IMR-90 (cell line): ENCODE data around the gene NACC2. TPM values are rescaled to one million over a fixed set of nuclear protein-coding genes. Genes with fewer than 3 reads are reported as not detected.

ENCODE experiments used
- ATAC-seq: fragments of 200-7000 bp; cut with Tn5 transposase; 2 replicates; pipeline ENCODE4 v1.9.1; 2020; ENCODE audit warnings: low read depth, mild to moderate bottlenecking, moderate library complexity
- BruUV-seq: library from RNA; stranded (reverse); fragments of 400-500 nt; replicated peaks from 2 replicates; lab custom pipeline; 2021; lab: Mats Ljungman, UMichigan
- CTCF ChIA-PET: fragments of 300-600 bp; formaldehyde crosslinking; extraction: SDS; loops from one replicate; lab custom pipeline; 2021; ENCODE audit warnings: antibody characterized with exemption; lab: Yijun Ruan, JAX
- POLR2A ChIA-PET: fragments of 300-600 bp; sonication (Branson Sonifier 250); formaldehyde crosslinking; loops from one replicate; lab custom pipeline; 2022; ENCODE audit warnings: antibody characterized with exemption; ENCODE audit not compliant: unreplicated experiment; lab: Charles Lee
- DNase-seq: peaks from one replicate; pipeline ENCODE4 v3.0.0; 2013
- H2AFZ ChIP-seq: replicated peaks from 2 replicates; pipeline ENCODE3; 2013; ENCODE audit warnings: low read length, mild to moderate bottlenecking; ENCODE audit not compliant: poor library complexity
- H2AK5ac ChIP-seq: 2 replicates; pipeline ENCODE4 v1.6.1; 2013; ENCODE audit warnings: low read depth, low read length, inconsistent platforms
- H2AK9ac ChIP-seq: replicated peaks from 2 replicates; pipeline ENCODE3; 2013; ENCODE audit warnings: mild to moderate bottlenecking, low read depth, low read length, moderate library complexity; ENCODE audit not compliant: poor library complexity
- H2BK120ac ChIP-seq: 2 replicates; pipeline ENCODE4 v1.6.1; 2013; ENCODE audit warnings: low read depth, low read length, inconsistent platforms
- H2BK15ac ChIP-seq: 3 replicates; pipeline ENCODE4 v1.6.1; 2013; ENCODE audit warnings: low read depth, low read length, inconsistent platforms
- H2BK20ac ChIP-seq: 2 replicates; pipeline ENCODE4 v1.6.1; 2013; ENCODE audit warnings: low read depth, mild to moderate bottlenecking, inconsistent platforms, low read length, moderate library complexity
- H2BK5ac ChIP-seq: 2 replicates; pipeline ENCODE4 v1.6.1; 2013; ENCODE audit warnings: mild to moderate bottlenecking, low read depth, low read length, inconsistent platforms; ENCODE audit not compliant: poor library complexity, severe bottlenecking
- H3K14ac ChIP-seq: replicated peaks from 2 replicates; pipeline ENCODE4 v1.6.1; 2013; ENCODE audit warnings: low read depth, low read length, inconsistent platforms
- H3K18ac ChIP-seq: 2 replicates; pipeline ENCODE4 v1.6.1; 2013; ENCODE audit warnings: low read depth, low read length, control low read depth
- H3K23ac ChIP-seq: 2 replicates; pipeline ENCODE4 v1.6.1; 2013; ENCODE audit warnings: low read depth, low read length, inconsistent platforms
- H3K27ac ChIP-seq: 2 replicates; pipeline ENCODE4 v1.5.1; 2013; ENCODE audit warnings: mild to moderate bottlenecking, control low read depth, low read length; ENCODE audit not compliant: insufficient read depth
- H3K27me3 ChIP-seq: 2 replicates; pipeline ENCODE4 v1.6.1; 2013; ENCODE audit warnings: low read length; ENCODE audit not compliant: control insufficient read depth, insufficient read depth
- H3K36me3 ChIP-seq: 2 replicates; pipeline ENCODE4 v1.6.1; 2013; ENCODE audit warnings: low read length, mixed read lengths; ENCODE audit not compliant: control insufficient read depth, insufficient read depth
- H3K4ac ChIP-seq: 2 replicates; pipeline ENCODE4 v1.6.1; 2013; ENCODE audit warnings: low read depth, low read length, inconsistent platforms
- H3K4me1 ChIP-seq: 2 replicates; pipeline ENCODE4 v1.6.1; 2013; ENCODE audit warnings: low read length, mixed read lengths; ENCODE audit not compliant: control insufficient read depth, insufficient read depth
- H3K4me2 ChIP-seq: 2 replicates; pipeline ENCODE4 v1.6.1; 2013; ENCODE audit warnings: low read depth, mild to moderate bottlenecking, control low read depth, low read length, moderate library complexity
- H3K4me3 ChIP-seq: 2 replicates; pipeline ENCODE4 v1.5.1; 2013; ENCODE audit warnings: low read depth, mild to moderate bottlenecking, control low read depth, low read length, moderate library complexity; ENCODE audit not compliant: insufficient read depth
- H3K56ac ChIP-seq: 2 replicates; pipeline ENCODE4 v1.6.1; 2013; ENCODE audit warnings: low read length, inconsistent platforms; ENCODE audit not compliant: insufficient read depth; ENCODE audit errors: extremely low read depth
- H3K79me1 ChIP-seq, 2 experiments: 2 replicates each; pipeline ENCODE4 v1.6.1; 2013; ENCODE audit warnings: low read length in 2 of 2, inconsistent platforms in 1 of 2, low read depth in 1 of 2
- H3K9ac ChIP-seq: 2 replicates; pipeline ENCODE4 v1.6.1; 2013; ENCODE audit warnings: low read depth, low read length, control low read depth
- H3K9me1 ChIP-seq: 2 replicates; pipeline ENCODE4 v1.6.1; 2013; ENCODE audit warnings: low read length, inconsistent platforms; ENCODE audit not compliant: insufficient read depth
- H3K9me3 ChIP-seq: 2 replicates; pipeline ENCODE4 v1.6.1; 2013; ENCODE audit warnings: low read length; ENCODE audit not compliant: control insufficient read depth, insufficient read depth
- H4K20me1 ChIP-seq: 2 replicates; pipeline ENCODE4 v1.6.1; 2013; ENCODE audit warnings: low read length, inconsistent platforms; ENCODE audit not compliant: insufficient read depth
- H4K5ac ChIP-seq: 2 replicates; pipeline ENCODE4 v1.6.1; 2013; ENCODE audit warnings: mild to moderate bottlenecking, low read depth, low read length, control low read depth
- H4K8ac ChIP-seq, 2 experiments: 2 replicates each; pipeline ENCODE4 v1.6.1; 2013; ENCODE audit warnings: low read depth in 2 of 2, low read length in 2 of 2, control low read depth in 1 of 2, inconsistent platforms in 1 of 2
- H4K91ac ChIP-seq: 2 replicates; pipeline ENCODE4 v1.6.1; 2013; ENCODE audit warnings: low read depth, low read length, inconsistent platforms; ENCODE audit not compliant: insufficient read depth
- CHD1 ChIP-seq: IDR thresholded peaks from 2 replicates; pipeline ENCODE4 v1.6.1; 2012; ENCODE audit warnings: low read depth, low read length, improper control_type of control experiment
- RAD21 ChIP-seq: IDR thresholded peaks from 2 replicates; pipeline ENCODE4 v1.6.1; 2012; ENCODE audit warnings: low read length, improper control_type of control experiment
- USF2 ChIP-seq: fragments of 150-350 bp; IDR thresholded peaks from 2 replicates; pipeline ENCODE4 v1.6.1; 2017; ENCODE audit warnings: mild to moderate bottlenecking, antibody characterized with exemption, low read length, low read depth
- WGBS, 2 experiments: methylation state at CpG; one replicate each; pipeline versions ENCODE4 v1.1.5 to v1.1.7; 2013; ENCODE audit warnings: missing lambda C conversion rate in 2 of 2; ENCODE audit not compliant: insufficient read length in 1 of 2; ENCODE audit errors: extremely low coverage in 2 of 2; 5-methylcytosine and 5-hydroxymethylcytosine counted together
- dilution Hi-C: fragments of 300-500 bp; cut with HindIII; formaldehyde crosslinking; loops from one replicate; pipeline ENCODE4 v1.14.3; 2018; ENCODE audit warnings: low sequenced_read_pairs; ENCODE audit not compliant: unreplicated experiment
- in situ Hi-C: fragments of 300-500 bp; cut with MboI; formaldehyde crosslinking; loops from 3 replicates; pipeline ENCODE4 v1.14.3; 2019; ENCODE audit warnings: low sequenced_read_pairs, inconsistent platforms, mixed read lengths
- intact Hi-C: fragments of 100-400 bp; cut with micrococcal nuclease; formaldehyde crosslinking; loops from 2 replicates; pipeline ENCODE4 v1.10.0; 2022
- polyA plus RNA-seq, 3 experiments: library from polyadenylated mRNA; depleted of rRNA; stranded (reverse); fragments of >200 nt; gene quantifications; 2 replicates each; pipeline ENCODE4 v1.2.3, GENCODE V29; 2012; ENCODE audit warnings: low replicate concordance in 1 of 3
- total RNA-seq: library from RNA; depleted of rRNA; stranded (reverse); fragments of >200 nt; gene quantifications from 2 replicates; pipeline ENCODE4 v1.2.3, GENCODE V29; 2012
- TF ChIP-seq, protein P1 (sequence below): fragments of 150-350 bp; IDR thresholded peaks from 2 replicates; pipeline ENCODE4 v1.6.1; 2016; ENCODE audit warnings: low read depth, mild to moderate bottlenecking, low read length, moderate library complexity, borderline replicate concordance

The NACC2 gene
- total and polyA plus RNA-seq, 2 of the 4 experiments (the other 2 are of a cell fraction) = 7.9 to 19.0 TPM

GRCh38 chr9:136143215-136144001 is 48.3 kb upstream of the NACC2 start:
- peak; percentile 9 for DNase-seq
- 51% methylated on average over 5 of the region's 16 CpGs; no CpG with 5 or more reads in 1 of the 2 experiments for WGBS, 2 experiments
- in situ Hi-C loops = no loop called here
- 0 out of 2 replicates have a peak, but pooled peaks have one; percentile 7 for TF ChIP-seq RAD21
- no peak for TF ChIP-seq USF2
- no peak for TF ChIP-seq CHD1
- TF ChIP-seq, protein P1, sequence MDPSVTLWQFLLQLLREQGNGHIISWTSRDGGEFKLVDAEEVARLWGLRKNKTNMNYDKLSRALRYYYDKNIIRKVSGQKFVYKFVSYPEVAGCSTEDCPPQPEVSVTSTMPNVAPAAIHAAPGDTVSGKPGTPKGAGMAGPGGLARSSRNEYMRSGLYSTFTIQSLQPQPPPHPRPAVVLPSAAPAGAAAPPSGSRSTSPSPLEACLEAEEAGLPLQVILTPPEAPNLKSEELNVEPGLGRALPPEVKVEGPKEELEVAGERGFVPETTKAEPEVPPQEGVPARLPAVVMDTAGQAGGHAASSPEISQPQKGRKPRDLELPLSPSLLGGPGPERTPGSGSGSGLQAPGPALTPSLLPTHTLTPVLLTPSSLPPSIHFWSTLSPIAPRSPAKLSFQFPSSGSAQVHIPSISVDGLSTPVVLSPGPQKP = no peak
- no peak overlapping the region for H2BK5ac ChIP-seq
- POLR2A ChIA-PET = no interaction called here
- no peaks in the 10 kb centered on the region for H3K79me1 ChIP-seq
- ATAC-seq = no peak
- H2BK120ac ChIP-seq = no peak overlapping the region
- H3K4me2 ChIP-seq = no peak overlapping the region
- CTCF ChIA-PET = interaction anchor here (0.6 to 1.4 kb wide), 2 partner anchors 27 to 174 kb away, joined by 3 to 4 read pairs; no protein-coding TSS in a partner anchor
- H2BK15ac ChIP-seq = no peak overlapping the region
- H4K5ac ChIP-seq = no peak overlapping the region
- H3K56ac ChIP-seq = no peak overlapping the region
- H4K8ac ChIP-seq = no peak overlapping the region
- H4K91ac ChIP-seq = no peak overlapping the region
- H3K36me3 ChIP-seq = no peaks in the 10 kb centered on the region
- no peak overlapping the region for H2AK5ac ChIP-seq
- H2AFZ ChIP-seq = no peak overlapping the region
- no TSS peak for BruUV-seq
- no peak overlapping the region for H2AK9ac ChIP-seq
- H3K18ac ChIP-seq = no peak overlapping the region
- no peak overlapping the region for H3K27ac ChIP-seq
- H4K20me1 ChIP-seq = no peaks in the 10 kb centered on the region
- no peaks in the 10 kb centered on the region for H3K9me3 ChIP-seq
- H3K23ac ChIP-seq = no peak overlapping the region
- no peaks in the 10 kb centered on the region for H3K9me1 ChIP-seq
- dilution Hi-C loops = no loop called here
- intact Hi-C loops = no loop called here
- no peak overlapping the region for H3K4ac ChIP-seq
- no peak overlapping the region for H3K14ac ChIP-seq
- H2BK20ac ChIP-seq = no peak overlapping the region
- H3K4me3 ChIP-seq = no peak overlapping the region
- H3K27me3 ChIP-seq = peaks cover 51% of the 10 kb centered on the region
- H3K4me1 ChIP-seq = no peaks in the 10 kb centered on the region
- no peak overlapping the region for H3K9ac ChIP-seq
